GM19467 (cell line): ENCODE measurements around the gene SYNGR2.
"Not testable (repeated sequence)": the region's sequence is repeated elsewhere in the genome, so short reads cannot be mapped to it uniquely, and the experiment has no call there.

Experiments
- ATAC-seq: cut with Tn5 transposase; IDR thresholded peaks from one replicate; pipeline ENCODE4 v1.9.1; 2021; ENCODE audit warnings: mild to moderate bottlenecking, moderate library complexity; ENCODE audit not compliant: unreplicated experiment

SYNGR2 gene

DNA sequence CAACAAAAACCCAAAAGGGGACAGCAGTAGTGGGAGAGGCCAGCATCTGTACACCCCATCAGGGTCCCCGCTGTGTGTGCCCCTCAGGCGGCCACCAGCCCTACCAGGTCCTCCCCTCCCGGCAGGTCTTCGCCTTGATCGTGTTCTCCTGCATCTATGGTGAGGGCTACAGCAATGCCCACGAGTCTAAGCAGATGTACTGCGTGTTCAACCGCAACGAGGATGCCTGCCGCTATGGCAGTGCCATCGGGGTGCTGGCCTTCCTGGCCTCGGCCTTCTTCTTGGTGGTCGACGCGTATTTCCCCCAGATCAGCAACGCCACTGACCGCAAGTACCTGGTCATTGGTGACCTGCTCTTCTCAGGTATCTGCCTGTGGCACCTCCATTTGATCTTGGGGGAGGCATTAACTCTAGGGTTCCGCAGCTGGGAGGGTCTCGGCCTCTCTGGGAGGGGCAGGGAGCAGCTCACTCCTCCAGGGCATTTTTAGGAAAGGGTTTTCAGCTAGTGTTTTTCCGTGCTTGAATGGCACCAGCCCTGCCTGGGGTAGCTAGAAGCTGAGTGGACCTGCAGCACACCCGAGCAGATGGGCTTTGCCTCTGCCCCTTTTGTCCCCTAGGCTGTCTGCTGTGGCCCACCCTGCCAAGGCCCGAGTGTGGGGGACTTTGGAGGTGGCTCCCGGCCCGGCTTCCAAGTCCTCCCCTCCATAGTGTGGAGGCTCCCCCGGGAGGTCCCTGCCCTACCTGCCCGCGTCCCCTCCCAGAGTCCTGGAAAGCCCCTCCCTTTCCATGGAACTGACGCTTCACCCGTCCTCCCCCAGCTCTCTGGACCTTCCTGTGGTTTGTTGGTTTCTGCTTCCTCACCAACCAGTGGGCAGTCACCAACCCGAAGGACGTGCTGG is 2.6 kb downstream of the SYNGR2 start:
- no peak for ATAC-seq

DNA sequence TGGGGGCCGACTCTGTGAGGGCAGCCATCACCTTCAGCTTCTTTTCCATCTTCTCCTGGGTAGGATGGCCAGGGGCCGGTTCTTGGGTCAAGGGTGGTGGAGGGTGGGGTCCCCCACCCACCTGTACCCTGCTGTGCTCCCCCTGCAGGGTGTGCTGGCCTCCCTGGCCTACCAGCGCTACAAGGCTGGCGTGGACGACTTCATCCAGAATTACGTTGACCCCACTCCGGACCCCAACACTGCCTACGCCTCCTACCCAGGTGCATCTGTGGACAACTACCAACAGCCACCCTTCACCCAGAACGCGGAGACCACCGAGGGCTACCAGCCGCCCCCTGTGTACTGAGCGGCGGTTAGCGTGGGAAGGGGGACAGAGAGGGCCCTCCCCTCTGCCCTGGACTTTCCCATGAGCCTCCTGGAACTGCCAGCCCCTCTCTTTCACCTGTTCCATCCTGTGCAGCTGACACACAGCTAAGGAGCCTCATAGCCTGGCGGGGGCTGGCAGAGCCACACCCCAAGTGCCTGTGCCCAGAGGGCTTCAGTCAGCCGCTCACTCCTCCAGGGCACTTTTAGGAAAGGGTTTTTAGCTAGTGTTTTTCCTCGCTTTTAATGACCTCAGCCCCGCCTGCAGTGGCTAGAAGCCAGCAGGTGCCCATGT is 3.3 kb downstream of the SYNGR2 start:
- not testable (repeated sequence) for ATAC-seq

DNA sequence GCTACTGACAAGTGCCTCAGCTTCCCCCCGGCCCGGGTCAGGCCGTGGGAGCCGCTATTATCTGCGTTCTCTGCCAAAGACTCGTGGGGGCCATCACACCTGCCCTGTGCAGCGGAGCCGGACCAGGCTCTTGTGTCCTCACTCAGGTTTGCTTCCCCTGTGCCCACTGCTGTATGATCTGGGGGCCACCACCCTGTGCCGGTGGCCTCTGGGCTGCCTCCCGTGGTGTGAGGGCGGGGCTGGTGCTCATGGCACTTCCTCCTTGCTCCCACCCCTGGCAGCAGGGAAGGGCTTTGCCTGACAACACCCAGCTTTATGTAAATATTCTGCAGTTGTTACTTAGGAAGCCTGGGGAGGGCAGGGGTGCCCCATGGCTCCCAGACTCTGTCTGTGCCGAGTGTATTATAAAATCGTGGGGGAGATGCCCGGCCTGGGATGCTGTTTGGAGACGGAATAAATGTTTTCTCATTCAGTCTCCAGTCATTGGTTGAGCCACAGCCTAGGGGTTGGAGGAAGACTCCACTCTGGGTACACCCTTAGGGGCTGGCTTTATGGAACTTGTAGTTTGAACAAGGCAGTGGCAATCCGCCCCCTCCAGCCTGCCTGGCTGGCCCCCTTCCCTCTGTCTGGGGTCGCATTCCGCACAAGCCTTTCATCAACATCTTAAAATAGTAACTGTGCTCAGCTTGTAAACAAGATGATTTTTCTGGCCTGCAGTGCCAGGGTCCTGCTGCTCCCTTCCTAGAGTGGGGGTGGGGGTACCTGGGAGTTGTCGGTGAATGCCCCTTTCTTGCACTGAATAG is 4.1 kb downstream of the SYNGR2 start:
- no peak for ATAC-seq

DNA sequence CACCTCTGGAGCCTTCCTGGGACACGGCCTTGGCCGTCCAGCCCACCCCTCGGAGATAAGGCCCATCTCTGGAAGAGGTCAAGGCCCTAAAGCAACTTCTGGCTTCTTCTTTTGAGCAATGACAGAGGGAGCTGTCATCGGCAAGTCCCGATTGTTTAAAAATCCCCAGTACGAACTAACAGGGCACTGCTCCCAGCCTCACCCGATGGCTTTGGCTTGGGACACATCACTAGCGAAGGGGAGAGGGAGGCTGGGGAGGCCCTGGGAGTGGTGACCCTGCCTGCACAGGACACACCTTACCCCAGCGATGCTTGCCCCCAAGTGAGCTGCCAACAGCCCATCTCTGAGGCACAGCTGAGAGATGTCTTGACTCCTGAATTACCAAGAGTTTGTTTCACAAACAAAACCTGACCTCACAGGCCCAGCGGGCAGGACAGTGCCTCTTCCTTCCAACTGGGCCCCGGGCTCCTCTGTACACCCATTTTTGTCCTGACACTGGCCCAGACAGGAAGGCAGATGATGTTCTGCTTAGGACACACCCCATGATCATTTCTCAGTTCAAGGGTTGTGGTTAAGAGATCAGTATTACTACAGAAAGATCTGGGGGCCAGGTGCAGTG is 4.8 kb downstream of the SYNGR2 start:
- no peak for ATAC-seq

DNA sequence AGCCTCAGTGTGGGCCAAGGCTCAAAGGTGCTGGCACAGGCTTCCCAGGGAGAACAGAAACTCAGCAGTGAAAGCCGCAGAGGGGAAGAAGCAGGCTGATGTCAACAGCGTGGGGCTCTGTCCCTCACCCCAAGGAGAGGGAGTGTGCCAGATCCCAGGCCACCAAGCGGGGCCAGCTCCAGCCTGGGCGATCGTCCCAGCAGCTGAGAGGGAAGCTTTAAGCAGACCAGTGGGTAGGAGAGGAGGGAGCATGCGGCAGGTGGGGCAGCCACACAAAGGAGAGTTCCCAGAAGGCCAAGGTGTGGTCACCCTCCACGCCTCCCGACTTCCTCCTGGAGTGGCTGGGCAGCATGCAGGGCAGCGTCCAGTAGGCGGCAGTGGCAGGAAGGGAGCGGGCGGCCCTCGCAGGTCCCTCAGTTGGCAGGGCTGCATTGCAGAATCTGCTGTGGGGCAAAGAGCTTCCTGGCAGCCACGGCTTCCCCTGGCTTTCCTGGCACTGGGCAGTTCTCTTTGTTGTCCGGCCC is 6.0 kb downstream of the SYNGR2 start:
- ATAC-seq, result no peak

DNA sequence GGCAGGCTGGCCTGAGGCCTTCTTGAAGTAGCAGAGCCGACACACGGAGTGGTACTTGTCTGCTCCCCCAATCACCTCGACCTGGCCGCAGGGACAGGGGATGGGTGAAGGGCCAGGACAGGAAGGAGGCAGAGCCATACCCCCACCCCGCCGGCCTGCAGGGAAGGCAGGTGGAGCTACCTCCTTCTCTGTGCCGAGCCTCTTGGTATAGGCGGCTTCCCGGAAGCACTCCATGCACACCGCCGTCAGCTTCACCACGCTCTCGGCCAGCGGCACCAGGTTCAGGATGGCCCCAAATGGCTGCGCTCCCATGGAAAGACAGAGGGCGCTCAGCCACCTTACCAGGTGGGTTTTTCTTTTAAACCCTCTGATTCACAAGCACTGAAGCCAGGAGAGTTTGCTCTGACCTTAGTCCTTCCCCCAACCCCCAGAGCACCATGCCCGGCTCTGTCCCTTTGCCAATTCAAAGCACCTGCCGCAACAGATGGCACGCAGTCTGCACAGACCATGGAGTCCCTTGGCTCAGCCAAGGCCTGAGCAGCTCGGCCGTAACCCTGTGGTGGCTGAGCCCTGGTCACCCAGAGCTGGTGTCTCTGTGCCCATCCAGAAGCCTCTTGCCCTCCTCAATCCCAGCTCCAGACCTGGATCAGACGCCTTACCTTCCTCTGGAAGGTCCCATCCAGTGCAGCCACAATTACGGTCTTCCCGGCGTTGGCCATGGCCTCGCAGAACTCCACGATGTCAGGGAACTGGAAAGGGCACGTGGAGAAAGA is 6.7 kb downstream of the SYNGR2 start:
- ATAC-seq, result no peak

DNA sequence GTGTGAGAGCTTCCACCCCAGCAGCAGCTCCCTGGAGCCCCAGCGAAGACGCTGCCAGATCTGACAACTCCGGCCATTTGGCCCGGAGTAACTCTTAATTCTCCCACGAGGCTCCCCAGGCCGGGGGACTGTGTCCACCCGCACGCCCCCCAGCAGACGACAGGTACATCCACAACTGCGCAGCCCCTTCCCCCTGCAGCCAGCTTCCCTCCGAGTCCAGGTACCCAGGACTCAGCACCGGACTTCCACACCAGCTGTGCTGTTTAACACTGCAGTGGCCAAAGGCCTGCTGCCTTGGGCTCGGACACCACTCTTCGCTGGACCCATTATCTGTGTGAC is 7.2 kb downstream of the SYNGR2 start:
- no peak for ATAC-seq

DNA sequence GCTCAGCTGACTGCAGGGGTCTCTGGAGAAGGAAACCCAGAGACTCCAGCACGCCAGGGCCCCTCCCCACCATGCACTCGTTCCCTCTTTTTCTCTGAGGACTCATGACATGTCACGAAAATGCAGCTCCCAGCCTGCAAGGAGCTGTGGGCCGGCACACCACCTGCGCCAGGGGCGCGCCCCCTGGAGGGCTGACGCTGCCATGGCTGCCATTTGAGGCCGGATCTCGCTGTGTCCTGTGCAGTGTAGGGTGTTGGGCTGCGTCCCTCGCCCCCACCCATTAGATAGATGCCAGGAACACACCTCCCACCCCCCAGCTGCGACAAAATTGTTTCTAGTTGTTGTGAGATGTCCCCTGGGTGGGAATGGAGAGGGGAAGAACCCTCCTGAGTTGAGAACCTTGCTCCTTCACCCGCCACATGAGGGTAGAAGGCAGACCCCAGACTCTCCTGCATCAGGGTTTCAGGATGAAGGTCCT is 8.2 kb downstream of the SYNGR2 start:
- no peak for ATAC-seq

DNA sequence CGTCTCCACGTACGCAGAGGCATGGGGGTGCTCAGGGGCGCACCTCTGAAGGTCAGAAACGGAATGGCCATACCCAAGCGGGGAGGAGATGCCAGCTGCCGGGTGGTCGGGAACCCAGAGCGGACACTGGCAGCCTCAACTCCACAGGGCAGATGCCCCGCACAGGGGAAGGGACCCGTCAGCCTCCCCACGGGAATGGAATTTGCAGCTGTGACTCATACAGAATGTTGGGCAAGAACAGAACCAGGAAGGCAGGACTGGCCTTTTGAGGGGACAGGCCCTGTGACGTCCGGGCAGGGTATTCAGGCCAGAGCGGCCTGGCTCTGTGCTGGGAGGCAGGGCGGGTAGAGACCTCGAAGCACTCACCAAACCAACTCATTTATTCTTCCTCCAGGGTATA is 11.0 kb downstream of the SYNGR2 start:
- ATAC-seq, result no peak

DNA sequence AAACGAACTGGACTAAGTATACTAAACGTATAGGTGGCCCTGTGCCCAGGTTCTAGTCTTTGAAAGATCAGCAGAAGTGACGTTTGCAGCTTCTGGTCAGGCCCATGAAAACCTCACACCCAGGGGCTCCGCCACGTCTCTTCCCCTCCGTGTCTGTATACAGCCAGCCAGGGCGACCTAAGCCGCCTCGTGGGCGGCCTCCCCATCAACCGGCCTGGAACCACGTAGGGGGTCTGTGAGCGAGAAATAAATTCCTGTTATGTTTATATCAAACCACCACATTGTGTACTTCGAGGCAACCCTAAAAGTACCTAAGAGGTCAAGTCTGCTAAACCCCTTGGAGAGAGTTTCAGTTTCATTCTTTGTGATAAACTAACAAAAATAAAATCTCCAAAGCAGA is 11.7 kb downstream of the SYNGR2 start:
- ATAC-seq, result no peak

DNA sequence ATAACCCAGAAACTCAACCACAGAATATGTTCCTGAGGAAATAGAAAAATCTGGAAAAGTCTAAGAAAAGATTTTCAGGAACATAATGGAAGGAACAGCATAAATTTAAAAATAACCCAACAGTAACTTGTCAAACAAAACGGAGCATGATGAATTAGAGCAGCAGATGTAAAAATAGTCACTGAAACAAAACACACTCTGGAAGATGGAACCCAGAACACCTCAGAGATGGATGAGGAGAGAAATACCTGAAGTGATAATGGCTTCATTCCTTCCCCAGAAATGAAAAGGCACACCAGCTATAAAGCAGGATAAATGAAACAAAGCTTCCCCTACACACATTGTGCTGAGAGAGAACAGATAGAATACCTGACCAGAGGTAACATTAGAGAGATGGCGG is 12.1 kb downstream of the SYNGR2 start:
- ATAC-seq, result no peak

DNA sequence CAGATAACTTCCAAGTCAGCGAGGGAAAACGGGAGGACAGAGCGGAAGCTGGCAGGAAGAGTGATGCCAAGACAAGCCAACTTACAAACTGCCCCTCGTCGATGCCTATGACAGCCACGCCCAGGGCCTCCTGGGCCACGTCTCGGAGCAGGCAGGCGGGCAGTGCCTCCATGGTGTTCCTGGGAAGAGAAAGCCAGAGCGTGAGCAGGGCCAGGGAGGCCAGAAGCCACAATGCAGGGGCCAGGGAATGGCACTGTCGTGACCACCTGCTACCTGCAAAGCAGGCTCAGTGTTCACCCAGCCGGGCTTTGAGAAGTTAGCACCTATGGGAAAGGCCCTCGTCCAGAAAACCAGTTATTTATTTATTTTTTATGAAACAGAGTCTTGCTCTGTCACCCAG is 14.1 kb downstream of the SYNGR2 start:
- no peak for ATAC-seq

DNA sequence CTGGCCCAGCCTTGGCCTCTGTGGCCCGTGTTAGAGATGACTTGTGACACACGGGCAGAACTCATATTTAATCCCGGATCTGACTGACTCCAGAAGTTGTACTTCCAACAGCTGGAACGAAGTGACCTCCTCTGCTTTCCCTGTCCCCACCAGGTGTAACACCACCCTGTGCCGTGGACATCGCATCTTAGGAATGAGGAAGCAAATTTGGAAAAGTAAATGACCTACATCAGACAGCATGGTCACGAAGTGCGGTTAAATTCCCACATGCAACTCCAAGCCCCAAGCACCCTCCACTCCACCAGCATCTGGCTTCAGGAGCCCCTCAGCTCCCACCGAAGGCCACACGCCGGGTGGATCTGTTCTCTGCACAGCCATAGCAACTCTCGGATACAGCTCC is 15.5 kb downstream of the SYNGR2 start:
- ATAC-seq, result no peak

DNA sequence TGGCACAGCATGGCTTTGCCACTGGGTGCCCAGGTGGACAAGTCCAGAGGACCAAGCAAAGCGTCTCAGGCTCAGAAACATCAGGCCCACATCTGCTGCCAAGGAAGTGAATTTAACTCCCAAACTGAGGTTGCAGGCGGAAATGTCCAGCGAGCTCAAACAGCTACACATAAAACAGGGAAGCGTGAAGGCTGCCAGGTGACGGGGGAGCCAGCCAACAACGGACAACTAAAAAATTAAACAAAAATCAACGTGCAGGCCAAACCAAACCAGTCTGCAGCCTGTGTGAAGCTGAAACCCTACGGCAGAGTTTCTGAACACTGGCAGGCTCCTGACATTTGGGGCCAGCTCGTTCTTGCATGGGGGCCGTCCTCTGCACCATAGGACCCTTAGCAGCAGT is 16.0 kb downstream of the SYNGR2 start:
- ATAC-seq, result no peak

DNA sequence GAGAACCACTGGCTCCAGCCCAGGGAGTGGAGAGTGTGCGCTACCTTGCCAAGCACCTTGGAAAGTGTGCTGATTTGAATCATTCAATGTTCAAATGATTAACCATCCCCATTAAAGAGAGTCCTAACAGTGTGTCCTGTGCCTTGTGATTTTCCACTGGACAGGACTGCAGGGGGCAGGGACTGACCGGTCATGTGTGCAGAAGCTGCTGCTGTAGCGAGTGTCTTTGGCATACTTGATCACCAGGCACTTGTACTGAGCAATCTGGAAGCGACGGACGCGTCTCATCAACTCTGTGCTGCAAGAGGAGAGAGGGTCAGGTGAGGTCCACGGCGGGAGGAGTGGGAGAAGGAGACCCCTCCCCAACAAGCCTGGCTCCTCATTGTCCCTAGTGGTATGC is 16.5 kb downstream of the SYNGR2 start:
- no peak for ATAC-seq

DNA sequence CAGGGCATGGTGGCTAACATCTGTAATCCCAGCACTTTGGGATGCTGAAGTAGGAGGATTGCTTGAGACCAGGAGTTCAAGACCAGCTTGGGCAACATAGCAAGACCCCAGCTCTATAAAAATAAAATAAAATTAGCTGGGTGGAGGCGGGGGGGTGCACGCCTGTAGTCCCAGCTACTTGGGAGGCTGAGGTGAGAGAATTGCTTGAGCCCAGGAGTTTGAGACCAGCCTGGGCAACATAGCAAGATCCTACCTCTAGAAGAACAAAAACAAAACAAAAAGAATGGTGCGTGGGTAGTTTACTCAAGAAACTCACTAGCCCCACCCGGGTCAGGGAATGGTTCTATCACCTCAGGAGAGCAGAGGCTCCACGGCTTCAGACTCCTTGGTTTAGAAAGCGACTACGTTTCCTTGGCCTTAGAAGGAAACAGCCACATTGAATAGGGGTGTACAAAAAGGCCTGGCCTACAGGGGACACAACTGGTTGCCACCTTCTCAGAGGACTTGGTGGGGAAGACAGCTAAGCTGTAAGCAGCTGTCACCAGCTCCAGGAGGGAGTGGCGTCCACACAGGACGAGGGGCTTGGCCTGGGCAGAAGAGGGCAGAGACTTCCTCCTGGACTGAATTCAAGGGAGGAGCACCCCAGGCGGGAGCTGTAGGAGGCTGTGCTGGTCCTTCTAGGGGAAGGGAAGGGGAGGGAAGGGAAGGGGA is 17.8 kb downstream of the SYNGR2 start:
- ATAC-seq, result no peak

DNA sequence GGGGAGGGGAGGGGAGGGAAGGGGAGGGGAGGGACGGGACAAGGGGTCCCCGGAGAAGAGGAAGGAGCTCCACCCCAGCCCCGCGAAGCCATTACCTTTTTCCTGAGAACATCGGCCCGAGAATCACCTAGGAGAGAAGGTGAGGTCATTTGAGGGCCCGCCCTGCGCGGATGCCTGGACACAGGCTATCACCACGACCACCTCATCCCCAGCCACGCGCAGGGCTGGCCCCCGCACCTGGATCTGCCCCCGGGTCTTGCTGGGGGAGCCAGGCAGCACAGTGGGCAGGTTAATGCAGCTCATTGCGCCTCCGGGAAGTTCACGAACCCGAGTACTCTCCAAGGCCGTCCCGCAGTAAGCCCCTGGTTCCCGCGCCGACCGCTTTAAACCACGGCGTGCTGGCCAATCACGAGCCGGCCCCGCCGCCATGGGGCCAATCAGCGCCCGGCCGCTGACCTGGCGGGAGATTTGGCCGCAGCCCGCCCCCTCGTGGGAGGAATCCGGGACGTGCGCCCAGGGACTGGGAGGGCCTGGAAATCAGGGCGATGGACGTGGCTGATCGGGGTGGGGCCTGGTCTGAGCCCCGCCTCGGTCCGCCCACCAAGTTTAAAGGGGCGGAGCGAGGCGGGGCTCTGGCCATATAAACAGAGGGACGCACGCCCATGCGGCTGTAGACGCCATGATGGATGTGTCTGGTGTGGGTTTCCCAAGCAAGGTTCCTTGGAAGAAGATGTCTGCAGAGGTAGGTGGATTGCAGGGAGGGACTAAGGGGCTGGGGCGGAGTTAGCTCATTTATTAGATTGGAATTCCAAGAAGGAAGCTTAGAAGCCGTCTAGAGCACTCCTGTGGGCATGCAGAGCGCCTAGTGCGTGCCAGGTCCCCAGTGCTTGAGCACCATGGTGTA is 18.6 kb downstream of the SYNGR2 start, which contains the start of the genes AFMID and TK1:
Gene AFMID (plus strand): TSS at position 671 of the 904 bp plus-strand sequence. CDS start 9 bp downstream, at position 680.
Gene TK1 (minus strand): TSS at position 361 of the 904 bp plus-strand sequence. CDS start 58 bp downstream, at position 303.
- ATAC-seq, result peak; percentile 89

DNA sequence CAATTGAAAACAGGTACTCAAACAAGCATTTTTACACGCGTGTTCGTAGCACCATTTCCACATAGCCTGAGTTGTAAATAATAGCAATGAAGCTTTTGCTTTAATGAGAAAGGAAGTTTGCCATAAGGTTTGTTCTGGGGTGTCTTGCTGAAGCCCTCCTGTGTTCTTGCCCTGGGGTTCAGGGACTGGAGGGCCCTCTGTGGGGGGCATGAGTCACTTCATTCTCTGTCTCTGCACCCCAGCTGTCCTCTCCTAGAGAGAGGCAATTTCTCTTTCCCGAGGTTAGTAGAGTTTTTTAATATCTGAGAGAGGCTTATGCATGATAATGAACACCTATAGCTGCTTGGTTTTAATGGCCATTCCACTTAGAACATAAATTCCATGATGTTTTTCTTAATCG is 28.3 kb downstream of the SYNGR2 start:
- ATAC-seq, result no peak
